Activated CD4-positive, alpha-beta T cell treated with anti-CD3 and anti-CD28 coated beads for 36 hours (primary cell): ENCODE measurements around the gene MELTF. TPM values are rescaled to one million over a fixed set of nuclear protein-coding genes. Genes with fewer than 3 reads are reported as not detected.
A peak's percentile ranks its signal among the peaks of the same experiment; 100 is the strongest.

Source experiments
- ATAC-seq: fragments of 200-7000 bp; cut with Tn5 transposase; one replicate; pipeline ENCODE4 v1.10.0; 2021; ENCODE audit warnings: mild to moderate bottlenecking, moderate library complexity
- CTCF ChIA-PET: fragments of 350-600 bp; sonication (Branson Sonifier 250); formaldehyde crosslinking; loops from one replicate; lab custom pipeline; 2021; ENCODE audit warnings: antibody characterized with exemption; lab: Charles Lee
- POLR2A ChIA-PET: fragments of 350-600 bp; sonication (Branson Sonifier 250); formaldehyde crosslinking; loops from one replicate; lab custom pipeline; 2021; ENCODE audit warnings: antibody characterized with exemption, inconsistent platforms; lab: Charles Lee
- DNase-seq: peaks from one replicate; pipeline ENCODE4 v3.0.0-alpha.2; 2020
- H3K27ac Mint-ChIP-seq: one replicate; pipeline ENCODE4 v1.8.0; 2021; ENCODE audit warnings: mixed read lengths
- H3K27me3 Mint-ChIP-seq: one replicate; pipeline ENCODE4 v1.8.0; 2021; ENCODE audit warnings: mixed read lengths
- H3K36me3 Mint-ChIP-seq: one replicate; pipeline ENCODE4 v1.8.0; 2021; ENCODE audit warnings: low read depth, mixed read lengths
- H3K4me1 Mint-ChIP-seq: one replicate; pipeline ENCODE4 v1.8.0; 2021; ENCODE audit warnings: mixed read lengths
- H3K4me3 Mint-ChIP-seq: one replicate; pipeline ENCODE4 v1.8.0; 2021; ENCODE audit warnings: mild to moderate bottlenecking, moderate library complexity, mixed read lengths
- H3K9me3 Mint-ChIP-seq: one replicate; pipeline ENCODE4 v1.8.0; 2021; ENCODE audit warnings: low read depth, mixed read lengths
- intact Hi-C, 2 experiments: fragments of 100-400 bp; cut with DNase I in 1 of 2; cut with micrococcal nuclease in 1 of 2; formaldehyde crosslinking; loops; one replicate each; pipeline versions ENCODE4 v1.14.2 to v1.15.1; 2022 to 2024; cut with DNase I, micrococcal nuclease
- total RNA-seq, 2 experiments: library from RNA; stranded (reverse); gene quantifications; one replicate each; pipeline ENCODE4 v1.2.3, GENCODE V29; 2021

Gene MELTF
- total RNA-seq, 2 experiments from 2014 or later = 3.7 to 4.3 TPM

DNA sequence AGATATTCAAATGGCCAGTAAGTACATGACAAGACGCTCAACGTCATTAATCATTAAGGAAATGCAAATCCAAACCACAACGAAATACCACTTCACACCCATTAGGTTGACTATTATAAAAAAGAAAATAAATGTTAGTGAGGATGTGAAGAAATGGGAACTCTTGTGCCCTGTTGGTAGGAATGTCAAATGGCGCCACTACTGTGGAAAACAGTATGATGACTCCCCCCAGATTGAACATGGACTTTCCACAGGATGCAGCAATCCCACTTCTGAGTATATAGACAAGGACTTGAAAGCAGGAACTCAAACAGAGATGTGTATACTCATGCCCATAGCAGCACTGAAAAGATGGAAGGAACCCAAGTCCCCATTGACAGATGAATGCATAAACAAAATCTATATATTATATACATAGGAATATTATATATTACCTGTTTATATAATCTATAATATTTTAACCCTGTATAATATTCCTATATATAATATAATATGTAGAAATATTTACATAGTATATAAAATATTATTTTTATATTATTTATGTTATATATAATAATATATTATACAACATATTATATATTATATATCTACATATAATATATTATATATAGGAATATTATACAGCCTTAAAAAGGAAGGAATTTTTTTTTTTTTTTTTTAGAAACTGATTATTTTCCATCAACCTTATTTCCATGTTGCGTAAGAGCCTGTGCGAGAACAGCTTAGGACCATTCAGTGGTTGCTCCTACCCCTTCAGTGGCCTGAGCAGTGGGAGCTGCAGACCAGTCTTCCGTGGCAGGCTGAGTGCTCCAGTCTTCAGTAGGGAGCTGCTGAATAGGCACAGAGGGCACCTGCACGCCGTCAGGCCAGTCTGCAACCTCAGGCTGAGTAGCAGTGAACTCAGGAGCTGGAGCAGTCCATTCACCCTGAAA is 43.4 kb downstream of the MELTF start:
- H3K27me3 Mint-ChIP-seq = peaks cover 3% of the 10 kb centered on the region
- H3K4me1 Mint-ChIP-seq = no peaks in the 10 kb centered on the region
- no peak for DNase-seq
- H3K4me3 Mint-ChIP-seq = no peak overlapping the region
- H3K36me3 Mint-ChIP-seq = no peaks in the 10 kb centered on the region
- CTCF ChIA-PET = interaction anchor here (0.7 kb wide), 1 partner anchor 43 kb away, joined by 3 read pairs; the partner anchor contains the start of gene MELTF
- H3K9me3 Mint-ChIP-seq = peaks cover 8% of the 10 kb centered on the region
- no peak for ATAC-seq
- H3K27ac Mint-ChIP-seq = no peak overlapping the region
- intact Hi-C loops = no loop called here
- POLR2A ChIA-PET = no interaction called here

DNA sequence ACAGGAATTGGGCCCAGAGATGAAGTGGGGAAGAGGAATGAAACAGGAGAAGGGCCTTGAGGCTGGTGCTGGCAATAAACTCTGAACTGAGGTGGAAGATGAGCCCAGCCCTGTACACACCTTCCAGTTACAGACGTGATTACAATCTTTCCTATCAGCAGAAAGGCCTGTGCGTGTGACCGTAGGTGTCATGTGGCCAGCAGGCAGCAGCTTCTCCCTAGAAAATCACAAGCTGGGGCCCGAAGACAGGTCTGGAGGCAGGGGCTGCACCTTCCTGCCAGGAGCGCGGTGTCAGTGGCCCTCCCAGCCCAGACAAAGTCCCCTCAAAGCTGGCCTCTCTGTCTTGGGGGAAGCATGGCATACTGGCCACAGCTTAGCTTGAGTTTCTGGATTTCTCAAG is 44.3 kb downstream of the MELTF start:
- DNase-seq (no peak), ATAC-seq (no peak)
- H3K4me1 Mint-ChIP-seq = no peaks in the 10 kb centered on the region
- H3K27me3 Mint-ChIP-seq = peaks cover 3% of the 10 kb centered on the region
- peaks cover 8% of the 10 kb centered on the region for H3K9me3 Mint-ChIP-seq
- CTCF ChIA-PET = interaction anchor here (1.4 kb wide), 1 partner anchor 148 kb away, joined by 5 read pairs; no protein-coding TSS in a partner anchor
- intact Hi-C loops = no loop called here
- POLR2A ChIA-PET = no interaction called here
- no peak overlapping the region for H3K27ac Mint-ChIP-seq
- H3K36me3 Mint-ChIP-seq = no peaks in the 10 kb centered on the region
- no peak overlapping the region for H3K4me3 Mint-ChIP-seq

DNA sequence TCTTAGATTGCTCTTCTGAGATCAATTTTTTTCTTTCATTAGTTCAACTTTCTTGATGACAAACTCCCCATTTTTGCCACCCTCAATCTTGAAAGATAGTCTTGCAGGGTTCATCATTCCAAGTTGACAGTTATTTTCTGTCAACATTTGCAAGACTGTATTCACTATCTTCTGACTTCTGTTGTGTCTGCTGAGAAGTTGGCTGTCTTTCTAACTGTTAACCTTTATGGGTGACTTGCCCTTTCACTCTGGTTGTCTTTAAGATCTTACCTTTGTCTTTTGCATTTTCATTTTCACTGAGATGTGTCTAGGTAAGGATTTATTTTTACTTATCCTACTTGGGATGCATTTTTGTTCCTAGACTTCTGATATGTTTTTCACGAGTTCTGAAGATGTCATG is 46.4 kb downstream of the MELTF start:
- peaks cover 8% of the 10 kb centered on the region for H3K9me3 Mint-ChIP-seq
- ChIA-PET POLR2A (no interaction called here), CTCF (no interaction called here)
- H3K4me3 Mint-ChIP-seq = no peak overlapping the region
- no peak for DNase-seq
- H3K27ac Mint-ChIP-seq = no peak overlapping the region
- peaks cover 3% of the 10 kb centered on the region for H3K27me3 Mint-ChIP-seq
- ATAC-seq = no peak
- no peaks in the 10 kb centered on the region for H3K36me3 Mint-ChIP-seq
- intact Hi-C loops = no loop called here
- H3K4me1 Mint-ChIP-seq = no peaks in the 10 kb centered on the region

DNA sequence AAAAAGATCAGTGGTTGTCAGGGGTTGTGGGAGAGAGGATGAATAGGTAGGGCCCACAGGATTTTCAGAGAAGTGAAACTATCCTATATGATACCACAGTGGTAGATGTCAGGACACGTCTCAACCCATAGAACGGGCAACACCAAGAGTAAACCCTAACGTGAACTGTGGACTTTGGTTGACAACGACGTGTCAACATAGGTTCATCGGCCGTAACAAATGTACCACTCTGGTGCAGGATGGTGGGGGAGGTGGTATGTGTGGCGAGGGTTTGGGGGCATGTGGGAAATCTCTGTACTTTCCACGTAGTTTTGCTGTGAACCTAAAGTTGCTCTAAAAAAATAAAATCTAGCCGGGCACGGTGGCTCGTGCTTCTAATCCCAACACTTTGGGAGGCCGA is 48.0 kb downstream of the MELTF start:
- H3K36me3 Mint-ChIP-seq = no peaks in the 10 kb centered on the region
- ATAC-seq (no peak), DNase-seq (no peak)
- CTCF ChIA-PET = interaction anchor here (0.6 kb wide), 1 partner anchor 252 kb away, joined by 3 read pairs; no protein-coding TSS in a partner anchor
- H3K27me3 Mint-ChIP-seq = peaks cover 3% of the 10 kb centered on the region
- peaks cover 8% of the 10 kb centered on the region for H3K9me3 Mint-ChIP-seq
- POLR2A ChIA-PET = no interaction called here
- H3K4me1 Mint-ChIP-seq = no peaks in the 10 kb centered on the region
- no peak overlapping the region for H3K27ac Mint-ChIP-seq
- intact Hi-C loops = no loop called here
- H3K4me3 Mint-ChIP-seq = no peak overlapping the region

DNA sequence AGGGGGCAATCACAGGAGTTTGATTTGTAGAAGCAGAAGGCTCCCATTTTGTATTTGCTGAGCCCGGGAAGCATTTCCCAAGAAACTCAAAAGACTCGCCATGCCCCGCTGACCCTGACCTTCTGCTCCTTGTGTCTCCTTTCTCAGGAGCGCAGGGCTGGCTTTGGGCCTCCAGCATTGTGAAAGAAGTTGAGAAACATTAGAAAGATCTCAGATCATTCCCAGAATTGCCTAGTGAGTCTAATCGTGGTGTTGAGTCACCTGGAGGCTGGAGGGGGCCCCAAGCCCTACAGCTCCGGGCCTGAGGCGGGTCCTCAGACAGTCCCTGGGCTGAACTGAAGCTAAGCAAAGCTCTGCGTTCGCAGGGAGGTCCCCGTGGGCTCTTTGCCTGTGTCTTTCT is 50.1 kb downstream of the MELTF start:
- POLR2A ChIA-PET = no interaction called here
- no peak overlapping the region for H3K27ac Mint-ChIP-seq
- H3K4me3 Mint-ChIP-seq = no peak overlapping the region
- H3K9me3 Mint-ChIP-seq = peaks cover 8% of the 10 kb centered on the region
- no peak for ATAC-seq
- H3K36me3 Mint-ChIP-seq = no peaks in the 10 kb centered on the region
- DNase-seq = no peak
- H3K27me3 Mint-ChIP-seq = no peaks in the 10 kb centered on the region
- no peaks in the 10 kb centered on the region for H3K4me1 Mint-ChIP-seq
- CTCF ChIA-PET = interaction anchor here (0.6 to 1.6 kb wide), 5 partner anchors 12 to 208 kb away, joined by 3 to 7 read pairs (median 3); no protein-coding TSS in a partner anchor
- intact Hi-C loops = no loop called here

DNA sequence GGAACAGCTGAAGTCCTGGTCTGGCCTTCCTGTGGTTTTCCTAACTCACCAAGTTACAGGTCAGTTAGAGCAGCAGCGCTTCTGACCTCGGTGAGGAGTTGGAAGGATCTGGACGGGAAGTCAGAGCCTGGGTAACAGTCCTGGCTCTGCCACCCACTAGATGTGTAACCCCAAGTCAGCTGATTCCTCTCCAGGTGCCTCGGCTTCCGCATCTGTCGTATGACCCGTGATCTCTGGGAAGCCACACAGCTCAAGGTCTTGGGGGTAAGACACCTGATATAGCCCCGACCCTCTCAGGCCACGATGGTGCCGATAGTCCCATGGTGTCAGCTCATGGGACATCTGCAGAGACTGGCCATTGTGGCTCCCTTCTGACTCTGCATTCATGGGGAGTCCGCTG is 52.7 kb downstream of the MELTF start:
- Mint-ChIP-seq H3K27me3 (no peaks in the 10 kb centered on the region), H3K9me3 (no peaks in the 10 kb centered on the region), H3K27ac (no peak overlapping the region), H3K4me3 (no peak overlapping the region), H3K4me1 (no peaks in the 10 kb centered on the region), H3K36me3 (no peaks in the 10 kb centered on the region)
- CTCF ChIA-PET = interaction anchor here (0.7 kb wide), 1 partner anchor 63 kb away, joined by 3 read pairs; no protein-coding TSS in a partner anchor
- DNase-seq (no peak), ATAC-seq (no peak)
- intact Hi-C loops = no loop called here
- POLR2A ChIA-PET = no interaction called here

DNA sequence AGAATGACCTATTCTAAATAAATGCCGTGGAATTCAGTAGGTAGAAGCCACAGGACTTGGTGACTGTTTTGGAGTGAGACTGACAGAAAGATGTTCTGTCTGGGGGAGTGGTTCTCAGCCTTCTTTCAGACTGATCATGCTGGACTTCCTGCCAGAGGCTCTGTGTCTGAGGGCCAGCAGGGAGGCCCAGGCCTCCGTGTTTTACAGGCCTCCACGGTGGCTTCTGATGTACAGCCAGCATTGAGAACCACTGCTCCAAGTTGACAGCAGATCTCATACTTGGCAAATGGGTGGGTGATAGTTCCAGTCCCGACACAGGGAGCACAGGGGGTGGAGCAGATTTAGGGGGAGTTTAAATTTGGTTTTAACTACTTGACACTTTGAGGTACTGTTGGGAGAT is 54.3 kb downstream of the MELTF start:
- intact Hi-C loops = no loop called here
- POLR2A ChIA-PET = no interaction called here
- Mint-ChIP-seq H3K27me3 (peaks cover 2% of the 10 kb centered on the region), H3K36me3 (no peaks in the 10 kb centered on the region), H3K9me3 (no peaks in the 10 kb centered on the region), H3K4me3 (no peak overlapping the region), H3K4me1 (peaks cover 3% of the 10 kb centered on the region), H3K27ac (no peak overlapping the region)
- ATAC-seq = no peak
- DNase-seq = no peak
- CTCF ChIA-PET = interaction anchor here (0.6 kb wide), 1 partner anchor 155 kb away, joined by 3 read pairs; no protein-coding TSS in a partner anchor

DNA sequence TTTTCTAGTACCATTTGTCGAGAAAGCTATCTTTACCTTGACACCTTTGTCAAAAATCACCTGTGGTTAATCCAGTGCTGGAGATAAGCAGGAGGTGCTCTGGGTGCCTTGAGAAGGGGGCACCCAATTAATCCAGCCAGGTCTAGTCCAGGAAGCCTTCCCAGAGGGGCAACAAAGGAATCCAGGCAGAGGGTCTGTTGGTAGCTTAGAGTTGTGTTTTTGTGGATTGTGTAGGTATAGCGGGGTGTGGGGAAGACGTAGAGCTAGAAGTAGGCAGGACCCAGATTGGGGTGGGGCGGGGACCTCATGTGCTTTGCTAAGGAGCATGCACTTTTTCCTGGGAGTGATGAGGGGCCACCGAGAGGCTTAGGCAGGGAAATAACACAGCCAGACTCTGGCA is 55.0 kb downstream of the MELTF start:
- Mint-ChIP-seq H3K9me3 (no peaks in the 10 kb centered on the region), H3K4me1 (peaks cover 5% of the 10 kb centered on the region), H3K27me3 (peaks cover 4% of the 10 kb centered on the region), H3K27ac (no peak overlapping the region), H3K4me3 (no peak overlapping the region), H3K36me3 (no peaks in the 10 kb centered on the region)
- no peak for ATAC-seq
- intact Hi-C loops = no loop called here
- DNase-seq = no peak
- ChIA-PET CTCF (interaction anchor here (0.8 to 1.0 kb wide), 3 partner anchors 137 to 342 kb away, joined by 4 to 5 read pairs (median 4); no protein-coding TSS in a partner anchor), POLR2A (no interaction called here)

DNA sequence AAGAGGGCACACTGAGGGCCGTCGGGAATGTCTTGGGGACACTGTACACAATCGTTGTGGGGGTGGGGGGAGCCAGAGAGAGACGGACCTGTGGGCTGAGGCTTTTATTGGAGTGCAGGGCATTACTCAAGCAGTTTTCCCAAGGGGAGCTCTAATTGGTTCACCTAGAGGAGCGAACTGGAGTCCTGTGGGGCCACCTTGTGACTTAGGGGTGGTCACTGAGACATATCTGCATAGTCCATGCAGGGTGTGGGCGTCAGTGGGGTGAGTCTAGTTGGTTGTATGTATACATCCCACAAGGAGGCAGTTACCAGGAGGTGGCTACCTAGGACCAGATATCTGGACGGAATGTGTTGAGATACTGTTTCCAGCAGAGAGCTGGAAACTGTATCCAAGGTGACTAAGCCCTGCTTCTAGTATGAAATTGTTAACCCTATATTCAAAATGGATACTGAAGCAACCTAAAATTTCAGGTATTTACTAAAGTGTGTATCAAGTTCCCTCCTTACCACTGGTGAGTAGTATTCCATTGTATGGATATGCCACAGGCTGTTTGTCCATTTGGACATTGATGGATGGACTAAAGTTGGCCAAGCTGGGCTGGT is 58.4 kb downstream of the MELTF start:
- peak overlapping the region; percentile 63 for H3K4me3 Mint-ChIP-seq
- intact Hi-C loops = no loop called here
- ChIA-PET POLR2A (no interaction called here), CTCF (interaction anchor here (0.9 to 2.9 kb wide), 3 partner anchors 133 to 490 kb away, joined by 3 to 11 read pairs (median 4); no protein-coding TSS in a partner anchor)
- no peak for ATAC-seq
- H3K27ac Mint-ChIP-seq = no peak overlapping the region
- DNase-seq = no peak
- peaks cover 11% of the 10 kb centered on the region for H3K4me1 Mint-ChIP-seq
- H3K9me3 Mint-ChIP-seq = no peaks in the 10 kb centered on the region
- H3K27me3 Mint-ChIP-seq = peaks cover 11% of the 10 kb centered on the region
- no peaks in the 10 kb centered on the region for H3K36me3 Mint-ChIP-seq

DNA sequence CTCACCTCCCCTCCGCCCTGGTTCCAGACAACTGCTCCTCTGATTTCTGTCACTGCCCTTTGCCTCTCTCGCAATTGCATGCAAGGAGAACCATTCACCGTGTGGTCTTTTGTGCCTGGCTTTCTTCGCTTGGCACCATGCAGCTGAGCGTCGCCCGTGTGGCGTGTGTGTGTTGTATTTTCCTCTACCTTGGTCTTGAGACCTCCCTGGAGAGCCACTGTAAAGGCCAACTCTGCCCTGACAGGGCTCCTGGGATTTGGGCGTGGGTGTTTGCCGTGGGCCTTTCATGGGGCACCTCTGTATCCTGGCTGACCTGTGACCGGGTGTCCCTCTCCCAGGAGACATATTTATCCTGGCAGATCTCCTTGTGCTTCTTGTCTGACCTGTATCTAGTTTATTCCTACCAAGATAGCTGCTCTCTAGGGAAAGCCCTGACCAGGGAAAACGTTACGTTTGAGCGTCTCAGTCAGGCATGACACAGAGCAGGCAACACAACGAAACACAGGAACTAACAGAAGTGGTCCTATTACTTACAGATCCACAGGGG is 59.0 kb downstream of the MELTF start:
- peaks cover 11% of the 10 kb centered on the region for H3K27me3 Mint-ChIP-seq
- no peaks in the 10 kb centered on the region for H3K9me3 Mint-ChIP-seq
- no peak overlapping the region for H3K27ac Mint-ChIP-seq
- ATAC-seq (no peak), DNase-seq (no peak)
- no peaks in the 10 kb centered on the region for H3K36me3 Mint-ChIP-seq
- peak overlapping the region; percentile 63 for H3K4me3 Mint-ChIP-seq
- H3K4me1 Mint-ChIP-seq = peaks cover 11% of the 10 kb centered on the region
- intact Hi-C loops = loop anchor here (1.0 kb wide), 2 partner anchors 132 to 361 kb away; no protein-coding TSS in a partner anchor
- CTCF ChIA-PET = interaction anchor here (2.9 kb wide), 1 partner anchor 133 kb away, joined by 11 read pairs; no protein-coding TSS in a partner anchor
- POLR2A ChIA-PET = no interaction called here
